HG02973 (cell line): Measurements from ENCODE around the gene FLOT1.
"Not testable (repeated sequence)": the region's sequence is repeated elsewhere in the genome, so short reads cannot be mapped to it uniquely, and the experiment has no call there.

Experiments
- ATAC-seq: cut with Tn5 transposase; IDR thresholded peaks from one replicate; pipeline ENCODE4 v1.9.1; 2021; ENCODE audit warnings: moderate library complexity; ENCODE audit not compliant: unreplicated experiment

Gene FLOT1

GRCh38 chr6:30767158-30767943 lies 24.9 kb upstream of the FLOT1 start:
- no peak for ATAC-seq

- ATAC-seq: no peak
These were observed 24.1 kb upstream of the FLOT1 start for GRCh38 chr6:30766461-30767157.

GRCh38 chr6:30765495-30765894 lies 23.0 kb upstream of the FLOT1 start:
- ATAC-seq: not testable (repeated sequence)

- ATAC-seq: not testable (repeated sequence)
These were observed 22.1 kb upstream of the FLOT1 start for GRCh38 chr6:30764490-30765043.

GRCh38 chr6:30763618-30764489 lies 21.4 kb upstream of the FLOT1 start:
- no peak for ATAC-seq

- no peak for ATAC-seq
These were observed 20.7 kb upstream of the FLOT1 start for GRCh38 chr6:30763155-30763617.

- ATAC-seq: no peak
These were observed 19.4 kb upstream of the FLOT1 start for GRCh38 chr6:30761791-30762429.

GRCh38 chr6:30760549-30760948 lies 18.1 kb upstream of the FLOT1 start:
- ATAC-seq: no peak

- no peak for ATAC-seq
These were observed 17.2 kb upstream of the FLOT1 start for GRCh38 chr6:30759575-30760239.

- ATAC-seq: no peak
These were observed 14.9 kb upstream of the FLOT1 start for GRCh38 chr6:30757261-30757904.

- ATAC-seq: not testable (repeated sequence)
These were observed 14.0 kb upstream of the FLOT1 start for GRCh38 chr6:30756405-30757003.

GRCh38 chr6:30754631-30755030 lies 12.1 kb upstream of the FLOT1 start:
- ATAC-seq: no peak

- no peak for ATAC-seq
These were observed 9.9 kb upstream of the FLOT1 start for GRCh38 chr6:30752157-30752927.

- ATAC-seq: no peak
These were observed 7.8 kb upstream of the FLOT1 start for GRCh38 chr6:30750379-30750668.

GRCh38 chr6:30749554-30750378 lies 7.3 kb upstream of the FLOT1 start:
- no peak for ATAC-seq

- no peak for ATAC-seq
These were observed 6.5 kb upstream of the FLOT1 start for GRCh38 chr6:30748851-30749540.
